Liver (tissue), 9 donors: ENCODE measurements around the gene INPP4B. TPM values are rescaled to one million over a fixed set of nuclear protein-coding genes. Genes with fewer than 3 reads are reported as not detected.

ENCODE experiments used
- DNase-seq: peaks from one replicate; pipeline ENCODE4 v3.0.0-alpha.2; 2017; ENCODE audit warnings: low spot score
- H3K27ac ChIP-seq, 2 donors: one replicate each; pipeline ENCODE4 v1.7.0; 2013; ENCODE audit warnings: inconsistent platforms in 2 of 2, low read length in 2 of 2, control low read depth in 1 of 2, low read depth in 1 of 2, mild to moderate bottlenecking in 1 of 2
- H3K27me3 ChIP-seq, 4 donors: one replicate each; pipeline versions ENCODE4 v1.6.1 to v1.7.0; 2013; ENCODE audit warnings: low read length in 3 of 4, inconsistent platforms in 1 of 4, mild to moderate bottlenecking in 1 of 4, moderate library complexity in 1 of 4; ENCODE audit not compliant: control insufficient read depth in 4 of 4, insufficient read depth in 4 of 4
- H3K36me3 ChIP-seq, 4 donors: one replicate each; pipeline versions ENCODE4 v1.6.1 to v1.7.0; 2013; ENCODE audit warnings: low read length in 3 of 4, mild to moderate bottlenecking in 3 of 4, low read depth in 1 of 4, moderate library complexity in 1 of 4; ENCODE audit not compliant: control insufficient read depth in 4 of 4, insufficient read depth in 3 of 4
- H3K4me1 ChIP-seq, 4 donors: one replicate each; pipeline versions ENCODE4 v1.6.1 to v1.7.0; 2013; ENCODE audit warnings: low read length in 3 of 4, mild to moderate bottlenecking in 3 of 4, moderate library complexity in 1 of 4; ENCODE audit not compliant: control insufficient read depth in 4 of 4, insufficient read depth in 4 of 4
- H3K4me3 ChIP-seq, 3 donors: one replicate each; pipeline versions ENCODE4 v1.6.1 to v1.7.0; 2013; ENCODE audit warnings: low read length in 3 of 3, control low read depth in 1 of 3, low read depth in 1 of 3, mild to moderate bottlenecking in 1 of 3
- H3K9ac ChIP-seq, 2 donors: one replicate each; pipeline ENCODE4 v1.7.0; 2013; ENCODE audit warnings: low read length in 2 of 2, mild to moderate bottlenecking in 2 of 2, moderate library complexity in 2 of 2, control low read depth in 1 of 2, low read depth in 1 of 2
- H3K9me3 ChIP-seq, 4 donors: one replicate each; pipeline versions ENCODE4 v1.6.1 to v1.7.0; 2013; ENCODE audit warnings: low read length in 3 of 4; ENCODE audit not compliant: control insufficient read depth in 4 of 4
- ATF3 ChIP-seq: IDR thresholded peaks from 2 replicates; pipeline ENCODE4 v1.6.1; 2016; ENCODE audit warnings: antibody characterized with exemption
- CTCF ChIP-seq: fragments of 150-350 bp; IDR thresholded peaks from 2 replicates; pipeline ENCODE4 v1.5.1; 2017; ENCODE audit warnings: improper control_type of control experiment, low read depth, low read length; ENCODE audit not compliant: missing input control
- FOXA1 ChIP-seq: IDR thresholded peaks from 2 replicates; pipeline ENCODE4 v1.6.1; 2016; ENCODE audit warnings: antibody characterized with exemption
- FOXA2 ChIP-seq: IDR thresholded peaks from 2 replicates; pipeline ENCODE4 v1.6.1; 2016; ENCODE audit warnings: antibody characterized with exemption
- GABPA ChIP-seq, 2 donors: IDR thresholded peaks in 1 of 2; conservative IDR thresholded peaks in 1 of 2; 2 replicates each; pipeline ENCODE4 v1.6.1; 2016; ENCODE audit warnings: antibody characterized with exemption in 2 of 2, mild to moderate bottlenecking in 1 of 2, moderate library complexity in 1 of 2
- HNF4A ChIP-seq, 2 donors: conservative IDR thresholded peaks; 2 replicates each; pipeline ENCODE4 v1.6.1; 2016; ENCODE audit warnings: antibody characterized with exemption in 2 of 2, mild to moderate bottlenecking in 2 of 2
- HNF4G ChIP-seq: IDR thresholded peaks from 2 replicates; pipeline ENCODE4 v1.6.1; 2016; ENCODE audit warnings: antibody characterized with exemption
- JUND ChIP-seq, 2 donors: IDR thresholded peaks; 2 replicates each; pipeline ENCODE4 v1.6.1; 2016; ENCODE audit warnings: antibody characterized with exemption in 2 of 2
- MAX ChIP-seq: IDR thresholded peaks from 2 replicates; pipeline ENCODE4 v1.6.1; 2016; ENCODE audit warnings: antibody characterized with exemption
- RAD21 ChIP-seq, 2 donors: IDR thresholded peaks; 2 replicates each; pipeline ENCODE4 v1.6.1; 2016; ENCODE audit warnings: antibody characterized with exemption in 2 of 2, mild to moderate bottlenecking in 2 of 2
- REST ChIP-seq: IDR thresholded peaks from 2 replicates; pipeline ENCODE4 v1.6.1; 2016; ENCODE audit warnings: antibody characterized with exemption, mild to moderate bottlenecking
- RXRA ChIP-seq, 2 donors: IDR thresholded peaks; 2 replicates each; pipeline ENCODE4 v1.6.1; 2017 to 2018; ENCODE audit warnings: antibody characterized with exemption in 2 of 2, mild to moderate bottlenecking in 1 of 2
- TAF1 ChIP-seq: conservative IDR thresholded peaks from 2 replicates; pipeline ENCODE4 v1.6.1; 2016; ENCODE audit warnings: antibody characterized with exemption, mild to moderate bottlenecking
- YY1 ChIP-seq: IDR thresholded peaks from 2 replicates; pipeline ENCODE4 v1.6.1; 2016; ENCODE audit warnings: antibody characterized with exemption, mild to moderate bottlenecking
- ZBTB33 ChIP-seq: IDR thresholded peaks from 2 replicates; pipeline ENCODE4 v1.6.1; 2016; ENCODE audit warnings: antibody characterized with exemption
- WGBS: extraction: QIAGEN DNeasy Blood & Tissue Kit; methylation state at CpG from one replicate; pipeline ENCODE4 v1.1.7; 2013; 5-methylcytosine and 5-hydroxymethylcytosine counted together
- polyA plus RNA-seq, 2 donors: library from polyadenylated mRNA; stranded (reverse) in 1 of 2; unstranded in 1 of 2; fragments of 200-250 nt in 1 of 2; fragments of >200 nt in 1 of 2; fragmentation: Nextera tagmentation in 1 of 2; extraction: Ambion mirVana in 1 of 2; gene quantifications; one replicate each; pipeline versions ENCODE4 v1.2.1 to v1.2.3, GENCODE V29; 2013 to 2015
- total RNA-seq, 2 donors: library from RNA; depleted of rRNA; stranded (reverse); fragments of >200 nt; gene quantifications; one replicate each; pipeline ENCODE4 v1.2.3, GENCODE V29; 2014
- donor health status: healthy.
- donor health status: healthy.
- donor health status: healthy.
- donor health status: healthy.
- donor health status: healthy.

The INPP4B gene
- total and polyA plus RNA-seq, 4 donors, result 0.43 to 2.8 (median 1.6) TPM

- no peaks in the 10 kb centered on the region for H3K36me3 ChIP-seq
- no peaks in the 10 kb centered on the region for H3K27me3 ChIP-seq
- TF ChIP-seq RXRA (IDR thresholded peaks at IDR 0.05) (no peak), MAX (no peak), ZBTB33 (no peak)
- no peak overlapping the region for H3K9ac ChIP-seq
- H3K9me3 ChIP-seq, result no peaks in the 10 kb centered on the region
- H3K4me1 ChIP-seq, result no peaks in the 10 kb centered on the region
- no peak for DNase-seq
- 71% methylated on average over 4 of the region's 4 CpGs for WGBS
- no peak overlapping the region for H3K4me3 ChIP-seq
- no peak overlapping the region for H3K27ac ChIP-seq
Observed at GRCh38 chr4:142777045-142777743, 68.9 kb downstream of the INPP4B start.

- 77% methylated on average over 2 of the region's 2 CpGs for WGBS
- no peak for DNase-seq
- Histone ChIP-seq H3K27ac (no peak overlapping the region), H3K4me3 (no peak overlapping the region), H3K27me3 (no peaks in the 10 kb centered on the region), H3K4me1 (no peaks in the 10 kb centered on the region), H3K36me3 (no peaks in the 10 kb centered on the region), H3K9ac (no peak overlapping the region), H3K9me3 (no peaks in the 10 kb centered on the region)
- TF ChIP-seq MAX (no peak), RAD21 (IDR thresholded peaks at IDR 0.05) (no peak), GABPA (IDR thresholded peaks at IDR 0.05 in 1 of 2, conservative IDR thresholded peaks at IDR 0.05 in 1 of 2) (no peak), FOXA2 (no peak), REST (no peak), TAF1 (no peak), JUND (IDR thresholded peaks at IDR 0.05) (no peak), ATF3 (no peak), HNF4A (conservative IDR thresholded peaks at IDR 0.05) (no peak), RXRA (IDR thresholded peaks at IDR 0.05) (no peak), CTCF (no peak), FOXA1 (no peak), HNF4G (no peak), ZBTB33 (no peak), YY1 (no peak)
Observed at GRCh38 chr4:142776026-142776425, 70.1 kb downstream of the INPP4B start.
